HG03558 (cell line): ENCODE data around the gene ZBED6.

Source experiments
- ATAC-seq: cut with Tn5 transposase; IDR thresholded peaks from one replicate; pipeline ENCODE4 v1.9.1; 2021; ENCODE audit warnings: moderate number of reproducible peaks; ENCODE audit not compliant: unreplicated experiment; ENCODE audit errors: extremely low read depth

ZBED6 gene

GRCh38 chr1:203835476-203835875, 40.1 kb downstream of the ZBED6 start:
- no peak for ATAC-seq

- ATAC-seq, result no peak
These were observed 43.7 kb downstream of the ZBED6 start for GRCh38 chr1:203839081-203839480.

- no peak for ATAC-seq
These were observed 44.9 kb downstream of the ZBED6 start for GRCh38 chr1:203840208-203840808.

- no peak for ATAC-seq
These were observed 47.1 kb downstream of the ZBED6 start for GRCh38 chr1:203842559-203842876.

GRCh38 chr1:203843435-203843834, 48.0 kb downstream of the ZBED6 start:
- ATAC-seq, result no peak
